ENCODE data around the gene PINK1.

GRCh38 chr1:20614131-20614579 lies 19.1 kb upstream of the PINK1 start:
- TF ChIP-seq, protein P1, sequence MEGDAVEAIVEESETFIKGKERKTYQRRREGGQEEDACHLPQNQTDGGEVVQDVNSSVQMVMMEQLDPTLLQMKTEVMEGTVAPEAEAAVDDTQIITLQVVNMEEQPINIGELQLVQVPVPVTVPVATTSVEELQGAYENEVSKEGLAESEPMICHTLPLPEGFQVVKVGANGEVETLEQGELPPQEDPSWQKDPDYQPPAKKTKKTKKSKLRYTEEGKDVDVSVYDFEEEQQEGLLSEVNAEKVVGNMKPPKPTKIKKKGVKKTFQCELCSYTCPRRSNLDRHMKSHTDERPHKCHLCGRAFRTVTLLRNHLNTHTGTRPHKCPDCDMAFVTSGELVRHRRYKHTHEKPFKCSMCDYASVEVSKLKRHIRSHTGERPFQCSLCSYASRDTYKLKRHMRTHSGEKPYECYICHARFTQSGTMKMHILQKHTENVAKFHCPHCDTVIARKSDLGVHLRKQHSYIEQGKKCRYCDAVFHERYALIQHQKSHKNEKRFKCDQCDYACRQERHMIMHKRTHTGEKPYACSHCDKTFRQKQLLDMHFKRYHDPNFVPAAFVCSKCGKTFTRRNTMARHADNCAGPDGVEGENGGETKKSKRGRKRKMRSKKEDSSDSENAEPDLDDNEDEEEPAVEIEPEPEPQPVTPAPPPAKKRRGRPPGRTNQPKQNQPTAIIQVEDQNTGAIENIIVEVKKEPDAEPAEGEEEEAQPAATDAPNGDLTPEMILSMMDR (IDR thresholded peaks at IDR 0.05; ENCODE audit: low read depth, low read length, poor library complexity, severe bottlenecking): no peak
- TF ChIP-seq EZH2phosphoT487 (IDR thresholded peaks at IDR 0.05; ENCODE audit: borderline replicate concordance, low read length): no peak

All from DOHH2 (cell line).